GM19438 (cell line): ENCODE measurements around the gene ATP2B3.

Source experiments
- ATAC-seq: cut with Tn5 transposase; IDR thresholded peaks from one replicate; pipeline ENCODE4 v1.9.1; 2021; ENCODE audit warnings: low read depth; ENCODE audit not compliant: unreplicated experiment

ATP2B3 gene

DNA sequence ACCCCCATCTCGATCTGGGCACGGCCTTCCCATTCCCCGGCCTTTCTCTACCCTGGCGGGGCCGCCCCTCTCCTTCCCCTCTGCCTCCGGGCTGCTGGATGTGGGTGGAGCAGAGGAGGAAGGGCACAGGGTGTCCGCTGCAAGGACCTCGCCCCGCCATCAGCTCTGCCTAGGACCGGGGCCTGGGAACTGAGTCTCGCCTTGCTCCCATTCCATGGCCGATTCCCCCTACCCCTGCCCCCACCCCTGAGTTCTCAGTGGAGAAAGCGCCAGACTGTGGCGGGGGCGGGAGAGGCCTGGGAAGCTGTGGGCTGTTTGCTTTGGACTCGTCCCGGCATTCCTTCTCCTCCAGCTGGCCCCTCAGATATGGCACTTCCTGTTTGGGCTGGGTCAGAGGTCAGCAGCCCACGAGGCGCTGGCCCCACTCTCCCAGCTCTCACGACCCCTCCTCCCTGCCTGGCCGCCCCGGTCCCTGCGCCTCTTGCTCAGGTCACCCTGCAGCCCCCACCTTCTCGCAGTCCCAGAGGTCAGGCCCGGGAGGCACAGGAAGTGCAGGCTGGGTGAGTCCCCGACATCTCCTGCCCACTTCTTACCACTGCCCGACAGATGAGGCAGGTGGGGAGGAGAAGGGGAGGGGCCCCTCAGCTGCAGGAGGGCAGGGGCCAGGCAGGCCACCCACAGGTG lies 29.1 kb upstream of the ATP2B3 start:
- no peak for ATAC-seq

DNA sequence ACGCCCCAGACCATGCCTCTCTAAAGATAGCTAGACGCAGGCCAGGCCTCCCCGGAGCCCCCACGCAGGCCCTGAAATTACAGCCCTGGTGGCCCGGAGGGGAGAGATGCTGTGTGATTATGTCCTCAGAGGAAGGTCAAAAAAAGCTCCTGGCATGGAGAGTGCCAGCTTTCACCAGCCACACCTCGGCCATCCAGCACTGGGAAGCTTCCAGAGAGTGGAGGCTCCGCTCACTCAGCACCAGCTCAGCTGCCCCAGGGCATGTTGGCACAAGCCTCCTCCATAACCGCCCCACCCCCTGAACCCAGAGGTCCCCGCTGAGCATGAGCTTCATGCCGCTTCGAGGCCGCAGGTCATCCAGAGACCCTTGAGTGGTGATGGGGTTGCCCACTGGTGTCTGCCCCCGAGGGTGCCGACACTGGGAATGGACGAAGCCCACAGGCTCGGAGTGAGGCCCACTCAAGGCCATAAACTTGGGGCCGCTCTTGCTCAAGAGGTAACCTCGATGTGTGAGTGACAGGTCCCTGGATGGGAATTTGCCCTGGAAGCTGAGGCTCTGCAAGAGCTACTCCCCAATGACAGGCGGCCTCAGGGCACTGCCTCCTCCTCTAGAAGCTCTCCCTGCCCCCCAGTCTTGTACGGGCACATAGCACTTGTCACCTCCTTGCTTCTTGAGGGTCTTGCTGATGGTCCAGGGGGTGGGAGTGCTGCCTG lies 27.1 kb upstream of the ATP2B3 start:
- no peak for ATAC-seq

DNA sequence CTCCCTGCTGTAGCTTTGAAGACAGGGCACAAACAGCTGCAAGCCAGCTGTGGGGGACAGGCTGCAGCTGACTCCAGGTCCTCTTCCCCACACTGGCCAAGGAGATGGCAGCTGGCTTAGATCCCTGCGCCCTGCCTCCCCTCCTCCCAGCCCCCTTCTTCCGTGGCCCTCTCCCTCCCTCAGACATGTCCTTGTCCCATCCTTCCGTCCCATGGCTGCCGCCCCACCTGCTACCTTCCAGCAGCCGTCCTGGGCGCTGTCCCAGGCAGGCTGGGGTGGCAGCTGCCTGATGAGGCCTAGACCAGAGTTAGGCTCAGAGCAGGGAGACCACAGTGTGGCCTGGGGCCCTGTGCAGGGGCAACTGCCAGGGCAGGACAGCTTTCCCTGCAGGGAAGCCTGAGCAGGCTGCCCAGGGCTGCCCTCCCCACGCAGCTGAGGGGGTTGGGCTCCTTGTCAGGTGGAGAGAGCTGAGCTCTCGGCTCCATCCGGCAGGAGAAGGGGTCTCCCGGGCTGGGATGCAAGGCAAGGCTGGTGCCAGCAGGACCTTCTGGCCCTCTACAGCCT lies 26.0 kb upstream of the ATP2B3 start:
- ATAC-seq, result no peak

DNA sequence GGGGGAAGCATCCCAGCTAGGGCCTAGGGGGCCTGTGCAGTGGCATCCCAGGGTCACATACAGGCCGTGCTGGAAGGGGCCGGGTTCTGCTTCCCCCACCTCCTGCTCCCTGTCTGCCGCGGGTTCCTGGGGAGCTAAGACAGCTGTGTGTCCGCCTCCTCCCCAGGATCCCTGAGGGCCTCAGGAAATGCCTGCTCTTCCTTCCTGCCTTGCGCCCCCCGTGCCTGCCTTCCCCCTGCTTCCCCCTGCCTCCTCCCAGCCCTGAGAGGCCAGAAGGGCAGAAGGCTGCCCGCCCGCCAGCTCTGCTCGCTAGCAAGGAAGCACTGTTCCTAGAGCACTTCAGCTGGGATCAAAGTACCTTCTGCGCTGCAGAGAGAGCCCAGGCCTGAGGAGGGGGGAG lies 25.5 kb upstream of the ATP2B3 start:
- ATAC-seq, result no peak

DNA sequence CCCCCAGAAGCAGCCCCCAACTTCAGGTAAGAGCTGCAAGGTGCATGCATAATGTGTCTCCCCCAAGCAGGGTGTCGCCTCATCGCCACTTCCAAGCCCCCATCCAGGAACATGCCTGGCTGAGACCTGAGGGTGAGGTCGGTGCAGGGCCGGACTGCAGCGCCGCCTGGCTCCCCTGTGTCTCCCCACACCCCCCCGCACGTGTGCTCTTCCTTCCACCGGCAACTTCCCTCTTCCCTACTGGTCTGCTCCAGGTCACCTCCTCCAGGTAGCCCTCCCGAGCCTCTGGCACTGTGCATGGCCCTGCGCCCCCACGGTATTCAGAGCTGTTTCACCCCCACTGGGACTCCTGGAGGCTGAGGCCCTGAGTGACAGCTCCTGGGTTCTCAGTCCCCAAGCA lies 24.9 kb upstream of the ATP2B3 start:
- ATAC-seq, result no peak

DNA sequence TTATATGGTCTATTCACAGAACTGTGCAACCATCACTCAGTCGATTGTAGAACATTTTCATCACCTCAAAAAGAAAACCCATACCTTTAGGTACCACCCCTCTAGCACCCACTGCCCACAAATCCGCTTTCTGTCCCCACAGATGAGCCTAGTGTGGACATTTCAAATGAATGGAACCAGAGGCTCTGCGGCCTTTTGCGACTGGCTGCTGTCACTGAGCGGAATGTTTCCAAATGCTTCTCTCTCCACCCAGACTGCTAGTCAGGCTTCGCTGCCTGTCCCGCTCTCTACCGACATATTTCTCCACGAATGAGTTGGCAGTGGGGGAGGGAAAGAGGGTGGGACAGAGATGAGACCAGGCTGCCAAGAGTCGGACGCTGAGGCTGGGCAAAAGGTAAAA lies 24.4 kb upstream of the ATP2B3 start:
- no peak for ATAC-seq

DNA sequence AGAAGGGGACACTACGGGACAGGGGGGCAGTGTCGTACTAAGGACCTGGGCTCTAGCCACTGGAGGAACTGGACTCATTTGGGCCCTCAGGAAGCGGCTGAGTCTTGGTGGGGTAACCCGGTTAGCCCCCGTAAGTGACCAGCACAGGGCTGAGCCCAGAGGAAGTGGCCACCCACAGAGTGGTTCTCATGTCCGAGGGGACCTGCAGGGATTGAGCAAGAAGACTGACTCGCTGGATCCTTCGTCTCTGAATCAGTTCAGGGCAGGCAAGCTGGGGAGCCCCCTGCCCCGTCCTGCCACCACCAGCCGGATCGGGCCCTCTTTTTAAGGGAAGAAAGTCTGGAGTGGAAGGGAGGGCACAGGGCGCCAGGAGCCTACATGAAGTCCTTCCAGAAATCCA lies 23.4 kb upstream of the ATP2B3 start:
- ATAC-seq, result no peak

DNA sequence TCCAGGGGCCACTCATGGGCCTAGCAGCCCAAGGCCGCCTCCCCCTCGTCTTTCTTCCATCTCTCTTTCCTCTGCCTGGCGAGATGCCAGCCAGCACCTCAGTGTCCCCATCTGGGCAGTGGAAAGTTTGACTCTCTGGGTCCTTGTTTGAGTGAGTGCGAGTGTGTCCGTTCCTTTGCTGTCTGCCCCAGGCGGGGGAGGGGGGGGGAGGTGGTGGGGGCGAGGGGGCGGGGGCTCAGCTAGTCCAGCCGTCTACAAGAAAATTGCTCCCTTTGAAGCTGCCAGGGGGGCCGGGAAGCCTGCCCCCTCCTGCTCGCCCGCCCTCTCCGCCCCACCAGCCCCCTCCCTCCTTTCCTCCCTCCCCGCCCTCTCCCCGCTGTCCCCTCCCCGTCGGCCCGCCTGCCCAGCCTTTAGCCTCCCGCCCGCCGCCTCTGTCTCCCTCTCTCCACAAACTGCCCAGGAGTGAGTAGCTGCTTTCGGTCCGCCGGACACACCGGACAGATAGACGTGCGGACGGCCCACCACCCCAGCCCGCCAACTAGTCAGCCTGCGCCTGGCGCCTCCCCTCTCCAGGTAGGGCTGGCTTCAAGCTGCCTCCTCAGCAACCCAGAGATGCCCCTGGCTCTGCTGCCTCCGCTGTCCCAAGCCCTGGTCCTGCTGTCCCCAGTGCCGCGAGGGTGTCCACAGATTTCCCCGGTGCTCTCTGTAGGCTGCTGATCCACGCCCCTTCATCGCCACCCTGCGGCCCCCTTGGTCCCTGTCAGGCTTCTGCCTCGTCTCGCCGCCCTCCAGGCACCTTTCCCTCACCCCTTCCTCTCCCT lies 22.7 kb upstream of the ATP2B3 start, which contains the start of gene BGN:
TSS of gene BGN (plus strand) at position 440 of the 821 bp plus-strand sequence. CDS start 9,652 bp downstream, outside the sequence.
- no peak for ATAC-seq

DNA sequence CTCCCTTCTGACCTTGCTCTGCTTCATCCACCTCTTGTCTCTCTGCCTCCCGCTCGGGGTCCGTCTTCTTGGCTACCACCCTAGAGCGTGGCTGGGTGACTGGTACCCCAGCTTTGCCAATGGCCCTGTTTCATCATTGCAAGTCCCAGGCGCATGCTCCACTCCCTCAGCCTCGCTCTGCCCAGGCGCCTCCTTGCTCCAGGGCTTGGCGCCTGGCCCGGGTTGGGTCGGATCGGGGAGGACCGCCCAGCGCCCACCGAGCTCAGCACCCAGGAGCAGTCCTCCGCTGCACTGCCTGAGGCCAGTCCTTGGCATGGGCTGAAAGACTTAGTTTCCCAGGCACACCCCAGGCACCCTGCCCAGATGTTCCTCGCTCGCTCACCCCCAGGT lies 22.1 kb upstream of the ATP2B3 start:
- no peak for ATAC-seq

DNA sequence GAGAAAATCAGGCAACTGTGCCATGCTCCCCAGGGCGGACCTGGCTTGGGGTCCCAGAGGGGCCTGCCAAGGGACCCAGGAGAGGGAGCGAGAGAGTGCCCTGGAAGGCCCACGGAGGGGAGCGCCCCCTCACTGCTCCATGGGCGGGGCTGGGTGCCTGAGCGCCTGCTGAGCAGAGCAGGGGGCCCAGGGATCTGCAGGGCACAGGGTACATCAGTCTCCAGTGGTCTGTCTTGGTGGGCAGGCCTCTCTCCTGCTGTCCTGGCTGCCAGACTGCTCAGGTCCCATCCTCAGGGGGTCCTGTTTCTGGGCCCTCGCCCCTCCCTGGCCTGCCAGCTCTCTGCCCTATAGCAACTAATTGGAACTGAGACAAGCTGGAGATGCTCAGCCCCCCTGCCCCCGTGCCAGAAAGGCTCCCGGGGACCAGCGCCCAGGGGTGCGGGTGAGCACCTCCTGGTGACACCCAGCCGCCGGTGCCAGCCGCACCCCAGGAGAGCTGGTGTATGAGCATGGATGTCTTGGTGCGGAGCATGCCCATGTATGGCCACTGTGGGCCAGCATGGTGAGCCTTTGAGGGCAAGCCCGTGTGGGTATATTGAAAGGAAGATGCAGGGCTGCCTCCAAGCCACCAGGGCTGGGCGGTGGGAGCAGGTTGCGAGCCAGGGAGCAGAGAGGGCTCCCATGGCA lies 21.4 kb upstream of the ATP2B3 start:
- ATAC-seq, result no peak

DNA sequence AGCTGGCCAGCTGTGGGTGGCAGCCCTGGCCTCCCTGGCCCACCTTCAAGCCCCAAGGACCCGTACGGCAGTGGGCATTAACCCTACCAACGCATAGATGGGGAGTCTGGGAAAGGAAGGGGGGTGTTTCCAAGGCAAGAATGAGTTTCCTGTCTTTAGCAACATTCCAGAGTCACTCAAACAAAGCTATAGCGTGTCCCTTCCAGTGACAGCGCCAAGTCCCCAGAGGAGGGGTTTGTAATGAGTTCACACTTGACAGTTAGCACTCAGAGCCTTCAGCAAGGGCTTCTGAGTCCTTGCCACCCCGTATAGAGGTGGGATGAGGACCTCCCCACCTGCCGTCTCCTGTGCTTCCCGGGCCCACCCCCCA lies 20.9 kb upstream of the ATP2B3 start:
- no peak for ATAC-seq

DNA sequence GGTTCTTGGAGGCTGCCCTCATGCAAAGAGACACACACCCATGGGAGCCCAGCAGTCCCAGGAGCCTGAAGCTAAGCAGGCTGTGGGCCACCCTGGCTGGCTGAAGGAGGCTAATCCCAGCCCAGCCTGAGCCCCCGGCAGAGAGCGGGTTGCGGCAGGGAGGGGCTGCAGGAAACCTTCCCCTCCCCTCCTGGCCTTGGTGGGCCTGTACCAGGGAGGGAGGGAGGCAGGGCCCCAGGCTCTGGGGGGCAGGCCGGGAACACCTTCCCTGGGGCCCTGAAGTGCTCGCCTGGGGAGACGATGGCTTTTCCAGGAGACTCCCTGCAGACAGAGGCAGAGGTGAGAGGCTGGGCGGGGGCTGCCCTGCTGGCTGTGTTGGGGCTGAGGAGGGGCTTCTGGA lies 19.0 kb upstream of the ATP2B3 start:
- ATAC-seq, result no peak

DNA sequence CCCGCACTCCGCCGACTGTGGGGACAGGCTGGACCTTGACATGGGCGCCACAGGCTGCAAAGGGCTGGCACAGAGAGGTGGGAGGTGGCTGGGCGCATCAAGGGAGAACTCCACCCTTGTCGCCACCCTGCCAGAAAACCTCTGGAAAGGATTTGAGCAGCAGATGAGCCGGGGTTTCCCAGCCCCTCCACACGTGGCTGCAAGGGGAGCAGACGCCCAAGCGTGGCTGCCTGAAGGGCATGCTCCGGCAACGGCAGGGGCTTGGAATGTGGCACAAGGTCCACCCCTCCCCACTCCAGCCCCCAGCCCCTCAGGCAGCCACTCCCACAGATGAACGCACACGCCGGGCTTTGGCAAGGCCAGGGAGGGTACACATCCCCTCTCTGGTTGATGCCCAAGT lies 18.1 kb upstream of the ATP2B3 start:
- no peak for ATAC-seq

DNA sequence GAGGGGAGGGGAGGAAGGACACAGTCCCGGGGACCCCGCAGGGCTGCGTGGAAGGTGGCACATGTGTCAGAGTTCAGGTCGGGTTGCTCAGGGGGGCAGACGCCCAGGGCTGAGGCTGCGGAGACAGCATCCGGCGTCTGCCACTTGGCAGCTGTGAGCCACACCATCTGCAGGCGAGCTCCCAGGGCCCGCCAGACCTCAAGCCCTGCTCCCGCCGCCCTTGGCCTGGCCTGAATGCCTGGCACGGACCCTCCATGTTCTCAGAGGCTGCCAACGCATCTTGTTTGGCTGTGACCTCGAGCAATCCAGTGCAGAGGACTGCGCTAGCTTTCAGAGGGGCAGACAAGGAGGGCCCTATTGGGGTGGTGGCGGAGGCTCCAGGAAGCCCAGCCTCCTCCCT lies 17.6 kb upstream of the ATP2B3 start:
- ATAC-seq, result no peak

DNA sequence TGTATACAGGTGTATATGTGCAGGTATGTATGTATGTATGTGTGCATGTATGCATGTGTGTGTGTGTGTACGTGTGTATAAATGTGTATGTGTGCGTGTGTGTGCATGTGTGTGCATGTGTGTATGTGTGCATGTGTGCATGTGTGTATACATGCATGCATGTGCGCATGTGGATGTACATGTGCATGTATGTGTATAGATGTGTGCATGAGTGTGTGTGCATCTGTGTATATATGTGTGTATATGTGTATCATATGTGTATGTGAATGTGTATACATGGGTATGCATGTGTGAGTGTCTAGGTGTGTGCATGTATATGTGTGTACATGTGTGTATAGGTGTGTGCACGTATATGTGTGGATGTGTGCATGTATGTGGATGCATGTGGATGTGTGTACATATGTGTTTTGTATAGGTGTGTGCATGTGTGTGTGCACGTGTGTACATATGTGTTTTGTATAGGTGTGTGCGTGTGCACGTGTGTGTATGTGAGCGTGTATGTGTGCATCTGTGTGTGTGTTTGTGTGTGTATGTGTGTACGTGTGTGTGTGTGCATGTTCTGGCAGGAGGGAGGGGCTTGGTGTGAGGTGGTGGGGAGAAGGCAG lies 16.7 kb upstream of the ATP2B3 start:
- no peak for ATAC-seq

DNA sequence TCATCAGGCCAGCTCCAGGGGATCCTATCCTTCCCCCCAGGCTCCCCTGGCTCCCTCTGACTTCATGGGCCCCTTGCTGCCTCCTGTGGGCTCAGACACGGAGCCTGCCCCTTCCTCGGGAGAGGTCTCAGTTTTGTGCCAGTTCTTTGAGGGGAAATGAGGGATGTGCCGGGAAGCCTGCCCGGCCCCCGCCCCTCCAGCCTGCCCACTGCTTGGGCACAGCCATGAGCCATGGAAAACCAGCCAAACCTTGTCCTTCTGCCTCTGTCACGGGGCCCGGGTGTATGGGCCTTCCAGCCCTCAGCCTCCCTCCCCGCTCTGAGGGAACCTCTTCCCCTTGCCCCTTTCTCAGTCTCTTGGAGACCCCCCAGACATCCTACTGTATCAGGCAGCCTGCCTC lies 15.9 kb upstream of the ATP2B3 start:
- ATAC-seq, result no peak

DNA sequence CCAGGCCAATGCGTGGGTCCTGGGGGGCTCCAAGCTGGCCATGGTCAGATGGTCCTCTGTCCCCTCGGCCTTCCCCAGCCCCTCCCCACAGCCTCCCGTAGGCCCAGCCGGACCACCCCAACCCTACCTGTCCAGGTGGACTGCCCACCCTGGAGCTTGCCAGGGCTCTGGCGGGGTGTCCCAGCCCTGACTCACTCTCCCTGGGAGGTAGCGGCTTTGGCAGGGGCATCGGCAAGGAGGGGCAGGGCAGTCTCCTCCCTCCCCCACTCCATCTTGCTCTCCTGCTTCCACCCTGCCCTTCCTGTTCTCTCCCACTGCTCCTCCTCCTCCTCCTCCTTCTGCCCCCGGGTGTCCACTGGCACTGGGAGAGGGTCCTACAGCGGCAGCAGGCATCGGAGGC lies 15.3 kb upstream of the ATP2B3 start:
- no peak for ATAC-seq

DNA sequence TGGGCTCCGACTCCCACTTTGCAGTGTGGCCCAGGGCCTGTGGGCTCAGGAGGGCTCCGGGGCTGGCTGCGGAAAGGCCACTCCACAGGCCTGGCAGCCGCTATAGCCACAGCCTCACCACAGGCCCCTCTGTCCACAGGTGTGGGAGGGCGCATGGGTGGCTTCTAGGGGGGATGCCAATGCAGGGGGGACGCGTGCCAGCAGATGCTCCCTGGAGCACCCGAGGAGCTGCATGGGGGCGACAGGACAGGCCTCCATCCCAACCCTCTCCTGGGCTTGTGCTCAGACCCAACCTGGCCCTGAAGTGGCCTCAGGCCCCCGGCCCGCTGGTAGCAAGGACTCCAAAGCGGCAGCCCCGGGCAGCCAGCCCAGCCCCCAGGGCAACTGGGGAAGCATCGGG lies 14.6 kb upstream of the ATP2B3 start:
- ATAC-seq, result no peak

DNA sequence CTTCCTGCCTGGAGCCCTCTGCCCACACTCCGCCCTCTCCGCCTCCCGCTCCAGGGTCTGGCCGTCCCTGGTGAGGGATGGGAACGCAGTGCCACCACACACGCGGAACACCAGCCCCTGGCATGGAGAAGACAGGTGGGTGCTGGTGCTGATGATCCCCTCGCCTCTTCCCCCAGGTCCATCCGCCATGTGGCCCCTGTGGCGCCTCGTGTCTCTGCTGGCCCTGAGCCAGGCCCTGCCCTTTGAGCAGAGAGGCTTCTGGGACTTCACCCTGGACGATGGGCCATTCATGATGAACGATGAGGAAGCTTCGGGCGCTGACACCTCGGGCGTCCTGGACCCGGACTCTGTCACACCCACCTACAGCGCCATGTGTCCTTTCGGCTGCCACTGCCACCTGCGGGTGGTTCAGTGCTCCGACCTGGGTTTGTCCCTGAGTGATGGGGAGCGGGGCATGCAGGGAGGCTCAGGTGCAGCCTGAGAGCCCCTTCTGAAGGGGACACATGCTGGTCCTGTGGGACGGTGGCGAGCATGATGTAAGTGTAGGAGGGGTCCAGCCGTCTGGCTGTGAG lies 12.9 kb upstream of the ATP2B3 start:
- no peak for ATAC-seq

DNA sequence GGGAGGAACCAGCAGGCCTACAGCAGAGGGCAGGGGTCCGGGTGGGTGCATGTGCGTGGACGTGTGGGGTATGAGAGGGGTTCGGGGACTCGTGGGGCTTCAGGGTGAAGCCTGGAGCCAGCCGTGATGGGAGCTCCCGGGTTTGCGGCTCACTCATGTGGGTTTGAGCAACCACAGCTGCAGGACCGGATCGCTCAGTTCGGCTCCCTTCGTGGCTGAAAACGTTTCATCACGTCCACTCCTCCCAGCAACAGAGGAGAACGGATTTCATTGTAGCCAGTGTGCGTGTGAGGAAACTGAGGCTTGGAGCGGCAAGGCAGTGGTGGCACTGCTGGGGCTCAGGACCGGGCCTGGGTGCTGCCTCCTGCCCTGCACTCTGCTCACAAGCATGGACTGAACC lies 12.1 kb upstream of the ATP2B3 start:
- no peak for ATAC-seq
